GM19397 (cell line): ENCODE measurements around the gene FGD3.
"Not testable (repeated sequence)": the region's sequence is repeated elsewhere in the genome, so short reads cannot be mapped to it uniquely, and the experiment has no call there.

Experiments
- ATAC-seq: cut with Tn5 transposase; IDR thresholded peaks from one replicate; pipeline ENCODE4 v1.9.1; 2021; ENCODE audit warnings: mild to moderate bottlenecking, moderate library complexity; ENCODE audit not compliant: unreplicated experiment

FGD3 gene

GRCh38 chr9:93004561-93004960 lies 57.2 kb downstream of the FGD3 start:
- ATAC-seq = no peak

GRCh38 chr9:93005876-93006275 lies 58.6 kb downstream of the FGD3 start:
- ATAC-seq = no peak

- ATAC-seq = no peak
These were observed 60.3 kb downstream of the FGD3 start for GRCh38 chr9:93007529-93008058.

- ATAC-seq = no peak
These were observed 61.1 kb downstream of the FGD3 start for GRCh38 chr9:93008457-93008856.

- no peak for ATAC-seq
These were observed 62.2 kb downstream of the FGD3 start for GRCh38 chr9:93009337-93010015.

- ATAC-seq = no peak
These were observed 62.7 kb downstream of the FGD3 start for GRCh38 chr9:93010056-93010455.

GRCh38 chr9:93010704-93011103 lies 63.4 kb downstream of the FGD3 start:
- no peak for ATAC-seq

GRCh38 chr9:93011114-93011513 lies 63.8 kb downstream of the FGD3 start:
- ATAC-seq = no peak

GRCh38 chr9:93012963-93013855 lies 65.9 kb downstream of the FGD3 start:
- ATAC-seq = no peak

- no peak for ATAC-seq
These were observed 66.7 kb downstream of the FGD3 start for GRCh38 chr9:93013856-93014582.

- not testable (repeated sequence) for ATAC-seq
These were observed 67.9 kb downstream of the FGD3 start for GRCh38 chr9:93015190-93015589.

GRCh38 chr9:93017621-93018020 lies 70.3 kb downstream of the FGD3 start:
- ATAC-seq = no peak

GRCh38 chr9:93020151-93020550 lies 72.8 kb downstream of the FGD3 start:
- no peak for ATAC-seq

- no peak for ATAC-seq
These were observed 73.7 kb downstream of the FGD3 start for GRCh38 chr9:93020771-93021670.

- no peak for ATAC-seq
These were observed 74.7 kb downstream of the FGD3 start for GRCh38 chr9:93022066-93022465.

- no peak for ATAC-seq
These were observed 75.6 kb downstream of the FGD3 start for GRCh38 chr9:93022721-93023520.

GRCh38 chr9:93023521-93023815 lies 76.1 kb downstream of the FGD3 start:
- no peak for ATAC-seq

GRCh38 chr9:93024646-93024910 lies 77.3 kb downstream of the FGD3 start:
- no peak for ATAC-seq

GRCh38 chr9:93024986-93025630 lies 77.8 kb downstream of the FGD3 start:
- ATAC-seq = no peak
